HepG2 (cell line): ENCODE results near the gene ZNF839. TPM values are rescaled to one million over a fixed set of nuclear protein-coding genes. Genes with fewer than 3 reads are reported as not detected.

ENCODE experiments used
- BHLHE40 ChIP-seq: IDR thresholded peaks from 2 replicates; pipeline ENCODE4 v1.6.1; 2011; ENCODE audit warnings: low read length, improper control_type of control experiment
- CBX1 ChIP-seq: IDR thresholded peaks from one replicate; pipeline ENCODE4 v1.6.1; 2016; ENCODE audit warnings: antibody characterized with exemption, low read depth
- CENPT ChIP-seq: sonication (generic); formaldehyde crosslinking; IDR thresholded peaks from 2 replicates; pipeline ENCODE4 v1.8.0; 2022; ENCODE audit warnings: low read depth, mild to moderate bottlenecking, moderate library complexity, missing genetic modification reagents
- CHD2 ChIP-seq: IDR thresholded peaks from 2 replicates; pipeline ENCODE4 v1.6.1; 2011; ENCODE audit warnings: low read depth, low read length, improper control_type of control experiment
- JARID2 ChIP-seq: sonication (generic); formaldehyde crosslinking; IDR thresholded peaks from 2 replicates; pipeline ENCODE4 v1.8.1; 2023; ENCODE audit warnings: missing genetic modification reagents, inconsistent platforms; ENCODE audit not compliant: insufficient replicate concordance
- KLF15 ChIP-seq: sonication (generic); formaldehyde crosslinking; IDR thresholded peaks from 2 replicates; pipeline ENCODE4 v1.8.1; 2023; ENCODE audit warnings: borderline replicate concordance, mild to moderate bottlenecking, inconsistent platforms, missing genetic modification reagents, mixed read lengths
- LCORL ChIP-seq, 2 experiments: fragments of 450-650 bp in 1 of 2; sonication (generic) in 1 of 2; formaldehyde crosslinking in 1 of 2; IDR thresholded peaks; 2 replicates each; pipeline versions ENCODE4 v1.5.0 to v1.6.1; 2017 to 2020; ENCODE audit warnings: antibody characterized with exemption in 1 of 2, missing genetic modification reagents in 1 of 2
- MLLT10 ChIP-seq: sonication (generic); formaldehyde crosslinking; IDR thresholded peaks from 2 replicates; pipeline ENCODE4 v1.4.0; 2020; ENCODE audit warnings: missing genetic modification reagents
- PHF21A ChIP-seq: sonication (generic); formaldehyde crosslinking; IDR thresholded peaks from 2 replicates; pipeline ENCODE4 v1.5.0; 2020; ENCODE audit warnings: mild to moderate bottlenecking, missing genetic modification reagents
- RORA ChIP-seq: sonication (generic); formaldehyde crosslinking; IDR thresholded peaks from 2 replicates; pipeline ENCODE4 v1.5.0; 2020; ENCODE audit warnings: mild to moderate bottlenecking, missing genetic modification reagents, moderate library complexity
- THAP11 ChIP-seq: IDR thresholded peaks from 2 replicates; pipeline ENCODE4 v1.6.1; 2016; ENCODE audit warnings: missing biosample characterization, missing genetic modification reagents
- ZNF138 ChIP-seq: sonication (generic); formaldehyde crosslinking; IDR thresholded peaks from 2 replicates; pipeline ENCODE4 v1.5.0; 2020; ENCODE audit warnings: mild to moderate bottlenecking, low read depth, missing genetic modification reagents
- ZNF20 ChIP-seq: sonication (generic); formaldehyde crosslinking; IDR thresholded peaks from 2 replicates; pipeline ENCODE4 v1.4.0; 2020; ENCODE audit warnings: mild to moderate bottlenecking, moderate library complexity, missing genetic modification reagents
- ZNF232 ChIP-seq: sonication (generic); formaldehyde crosslinking; IDR thresholded peaks from 2 replicates; pipeline ENCODE4 v1.4.0; 2020; ENCODE audit warnings: missing genetic modification reagents, borderline replicate concordance
- ZNF282 ChIP-seq: fragments of 450-650 bp; IDR thresholded peaks from 2 replicates; pipeline ENCODE4 v1.6.1; 2018; ENCODE audit not compliant: partially characterized antibody
- ZNF382 ChIP-seq: sonication (generic); formaldehyde crosslinking; IDR thresholded peaks from 2 replicates; pipeline ENCODE4 v1.5.0; 2020; ENCODE audit warnings: missing genetic modification reagents, mild to moderate bottlenecking, borderline replicate concordance
- ZNF383 ChIP-seq: sonication (generic); formaldehyde crosslinking; IDR thresholded peaks from 2 replicates; pipeline ENCODE4 v1.4.0; 2020; ENCODE audit warnings: missing genetic modification reagents, mild to moderate bottlenecking, borderline replicate concordance
- ZNF674 ChIP-seq: sonication (generic); formaldehyde crosslinking; IDR thresholded peaks from 2 replicates; pipeline ENCODE4 v1.5.0; 2020; ENCODE audit warnings: low read depth, mild to moderate bottlenecking, missing genetic modification reagents
- ZNF773 ChIP-seq: sonication (generic); formaldehyde crosslinking; IDR thresholded peaks from 2 replicates; pipeline ENCODE4 v1.4.0; 2020; ENCODE audit warnings: missing genetic modification reagents, borderline replicate concordance
- polyA plus RNA-seq, 8 experiments: library from polyadenylated mRNA; depleted of rRNA in 3 of 8; stranded (reverse) in 7 of 8; unstranded in 1 of 8; fragments of >200 nt; fragmentation: Illumina TruSeq in 4 of 8; extraction: Trizol in 4 of 8; gene quantifications; 2 replicates each; pipeline versions ENCODE4 v1.2.1 to v1.2.3, GENCODE V29; 2011 to 2016; ENCODE audit warnings: low read depth in 4 of 8, missing spikeins in 1 of 8, mixed read lengths in 1 of 8; ENCODE audit not compliant: insufficient read depth in 1 of 8
- total RNA-seq, 5 experiments: library from RNA; depleted of rRNA; stranded (reverse); fragments of >200 nt; fragmentation: Illumina TruSeq; extraction: Trizol; gene quantifications; 2 replicates each; pipeline ENCODE4 v1.2.3, GENCODE V29; 2016; ENCODE audit warnings: low read depth in 1 of 5
- TF ChIP-seq, protein P1 (sequence below): sonication (generic); formaldehyde crosslinking; IDR thresholded peaks from 2 replicates; pipeline ENCODE4 v1.4.0; 2020; ENCODE audit warnings: missing genetic modification reagents
- TF ChIP-seq, protein P2 (sequence below): sonication (generic); formaldehyde crosslinking; IDR thresholded peaks from 2 replicates; pipeline ENCODE4 v1.4.0; 2020; ENCODE audit warnings: missing genetic modification reagents, borderline replicate concordance
- TF ChIP-seq, protein P3 (sequence below): sonication (generic); formaldehyde crosslinking; IDR thresholded peaks from 2 replicates; pipeline ENCODE4 v1.4.0; 2020; ENCODE audit warnings: missing genetic modification reagents

The ZNF839 gene
- total and polyA plus RNA-seq, 2 of the 13 experiments (the other 11 are each of a cell fraction or from before 2014, with no cell fraction given): 11.1 to 12.8 TPM

DNA sequence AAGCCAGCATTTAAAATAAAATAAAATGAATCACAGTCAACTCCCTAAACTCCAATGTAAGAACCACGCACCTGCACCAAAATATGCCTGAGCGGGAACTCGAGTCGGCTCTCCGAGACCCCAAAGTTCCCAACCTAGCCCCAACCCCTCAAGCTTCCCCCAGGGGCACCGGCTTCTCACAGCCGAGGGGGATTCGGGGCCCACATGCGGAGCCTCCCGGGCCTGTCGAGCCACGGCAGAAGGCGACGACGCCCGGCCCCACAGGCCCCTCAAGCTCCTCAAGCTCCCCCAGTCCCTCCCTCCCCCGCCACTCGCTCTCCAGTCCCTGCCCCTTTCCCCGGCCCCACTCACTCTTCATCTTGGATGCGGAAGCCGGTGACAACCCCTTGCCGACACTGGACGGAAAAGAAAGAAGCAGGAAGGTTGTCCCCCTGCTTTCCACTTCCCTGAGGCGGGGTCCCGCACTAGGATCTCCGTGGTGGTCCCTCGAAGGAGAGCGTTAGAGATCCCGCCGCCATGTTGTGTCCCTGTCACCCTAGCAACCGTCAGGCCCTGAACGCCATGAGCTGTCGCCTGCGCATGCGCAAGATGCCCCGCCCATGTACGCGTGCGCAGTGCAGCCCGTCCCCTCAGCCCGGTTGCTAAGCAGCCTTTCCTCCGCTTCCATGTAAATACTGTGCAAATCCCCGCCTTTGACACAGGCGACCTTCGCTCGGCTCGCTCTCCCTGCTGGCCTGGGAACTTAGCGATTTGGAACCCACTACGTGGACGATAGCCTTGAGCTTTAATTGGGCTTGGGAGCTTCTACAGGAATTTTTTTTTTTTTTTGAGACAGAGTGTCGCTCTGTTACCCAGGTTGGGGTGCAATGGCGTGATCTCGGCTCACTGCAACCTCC is 14.7 kb upstream of the ZNF839 start, which contains the start of gene MOK (continued):
- TF ChIP-seq ZNF674 (CRISPR knock-in tag): no peak
- no peak for TF ChIP-seq CHD2
- TF ChIP-seq ZNF138 (CRISPR knock-in tag): no peak
- TF ChIP-seq, protein P1, sequence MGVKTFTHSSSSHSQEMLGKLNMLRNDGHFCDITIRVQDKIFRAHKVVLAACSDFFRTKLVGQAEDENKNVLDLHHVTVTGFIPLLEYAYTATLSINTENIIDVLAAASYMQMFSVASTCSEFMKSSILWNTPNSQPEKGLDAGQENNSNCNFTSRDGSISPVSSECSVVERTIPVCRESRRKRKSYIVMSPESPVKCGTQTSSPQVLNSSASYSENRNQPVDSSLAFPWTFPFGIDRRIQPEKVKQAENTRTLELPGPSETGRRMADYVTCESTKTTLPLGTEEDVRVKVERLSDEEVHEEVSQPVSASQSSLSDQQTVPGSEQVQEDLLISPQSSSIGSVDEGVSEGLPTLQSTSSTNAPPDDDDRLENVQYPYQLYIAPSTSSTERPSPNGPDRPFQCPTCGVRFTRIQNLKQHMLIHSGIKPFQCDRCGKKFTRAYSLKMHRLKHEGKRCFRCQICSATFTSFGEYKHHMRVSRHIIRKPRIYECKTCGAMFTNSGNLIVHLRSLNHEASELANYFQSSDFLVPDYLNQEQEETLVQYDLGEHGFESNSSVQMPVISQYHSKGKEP (CRISPR knock-in tag): no peak
- TF ChIP-seq ZNF382 (CRISPR knock-in tag): no peak
- TF ChIP-seq ZNF773 (CRISPR knock-in tag): no peak
- TF ChIP-seq BHLHE40: no peak
- TF ChIP-seq, protein P2, sequence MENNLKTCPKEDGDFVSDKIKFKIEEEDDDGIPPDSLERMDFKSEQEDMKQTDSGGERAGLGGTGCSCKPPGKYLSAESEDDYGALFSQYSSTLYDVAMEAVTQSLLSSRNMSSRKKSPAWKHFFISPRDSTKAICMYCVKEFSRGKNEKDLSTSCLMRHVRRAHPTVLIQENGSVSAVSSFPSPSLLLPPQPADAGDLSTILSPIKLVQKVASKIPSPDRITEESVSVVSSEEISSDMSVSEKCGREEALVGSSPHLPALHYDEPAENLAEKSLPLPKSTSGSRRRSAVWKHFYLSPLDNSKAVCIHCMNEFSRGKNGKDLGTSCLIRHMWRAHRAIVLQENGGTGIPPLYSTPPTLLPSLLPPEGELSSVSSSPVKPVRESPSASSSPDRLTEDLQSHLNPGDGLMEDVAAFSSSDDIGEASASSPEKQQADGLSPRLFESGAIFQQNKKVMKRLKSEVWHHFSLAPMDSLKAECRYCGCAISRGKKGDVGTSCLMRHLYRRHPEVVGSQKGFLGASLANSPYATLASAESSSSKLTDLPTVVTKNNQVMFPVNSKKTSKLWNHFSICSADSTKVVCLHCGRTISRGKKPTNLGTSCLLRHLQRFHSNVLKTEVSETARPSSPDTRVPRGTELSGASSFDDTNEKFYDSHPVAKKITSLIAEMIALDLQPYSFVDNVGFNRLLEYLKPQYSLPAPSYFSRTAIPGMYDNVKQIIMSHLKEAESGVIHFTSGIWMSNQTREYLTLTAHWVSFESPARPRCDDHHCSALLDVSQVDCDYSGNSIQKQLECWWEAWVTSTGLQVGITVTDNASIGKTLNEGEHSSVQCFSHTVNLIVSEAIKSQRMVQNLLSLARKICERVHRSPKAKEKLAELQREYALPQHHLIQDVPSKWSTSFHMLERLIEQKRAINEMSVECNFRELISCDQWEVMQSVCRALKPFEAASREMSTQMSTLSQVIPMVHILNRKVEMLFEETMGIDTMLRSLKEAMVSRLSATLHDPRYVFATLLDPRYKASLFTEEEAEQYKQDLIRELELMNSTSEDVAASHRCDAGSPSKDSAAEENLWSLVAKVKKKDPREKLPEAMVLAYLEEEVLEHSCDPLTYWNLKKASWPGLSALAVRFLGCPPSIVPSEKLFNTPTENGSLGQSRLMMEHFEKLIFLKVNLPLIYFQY (CRISPR knock-in tag): 0 out of 2 replicates have a peak, but pooled peaks have one; percentile 9
- peak; percentile 67; the same call in 1 of the 2 replicates for TF ChIP-seq THAP11 (CRISPR knock-in tag)
- TF ChIP-seq ZNF282: no peak
- no peak for TF ChIP-seq ZNF383 (CRISPR knock-in tag)
- no peak for TF ChIP-seq RORA (CRISPR knock-in tag)
- TF ChIP-seq ZNF20 (CRISPR knock-in tag): no peak
- peak; percentile 74; the same call in 1 of the 2 replicates for TF ChIP-seq PHF21A
- no peak for TF ChIP-seq ZNF232 (CRISPR knock-in tag)
- 0 out of 2 replicates have a peak, but pooled peaks have one; percentile 44 for TF ChIP-seq LCORL (IDR thresholded peaks at IDR 0.05)
- no peak for TF ChIP-seq LCORL (CRISPR knock-in tag; IDR thresholded peaks at IDR 0.05)
- no peak for TF ChIP-seq CBX1
- TF ChIP-seq, protein P3, sequence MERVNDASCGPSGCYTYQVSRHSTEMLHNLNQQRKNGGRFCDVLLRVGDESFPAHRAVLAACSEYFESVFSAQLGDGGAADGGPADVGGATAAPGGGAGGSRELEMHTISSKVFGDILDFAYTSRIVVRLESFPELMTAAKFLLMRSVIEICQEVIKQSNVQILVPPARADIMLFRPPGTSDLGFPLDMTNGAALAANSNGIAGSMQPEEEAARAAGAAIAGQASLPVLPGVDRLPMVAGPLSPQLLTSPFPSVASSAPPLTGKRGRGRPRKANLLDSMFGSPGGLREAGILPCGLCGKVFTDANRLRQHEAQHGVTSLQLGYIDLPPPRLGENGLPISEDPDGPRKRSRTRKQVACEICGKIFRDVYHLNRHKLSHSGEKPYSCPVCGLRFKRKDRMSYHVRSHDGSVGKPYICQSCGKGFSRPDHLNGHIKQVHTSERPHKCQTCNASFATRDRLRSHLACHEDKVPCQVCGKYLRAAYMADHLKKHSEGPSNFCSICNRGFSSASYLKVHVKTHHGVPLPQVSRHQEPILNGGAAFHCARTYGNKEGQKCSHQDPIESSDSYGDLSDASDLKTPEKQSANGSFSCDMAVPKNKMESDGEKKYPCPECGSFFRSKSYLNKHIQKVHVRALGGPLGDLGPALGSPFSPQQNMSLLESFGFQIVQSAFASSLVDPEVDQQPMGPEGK (CRISPR knock-in tag): no peak
- no peak for TF ChIP-seq CENPT (CRISPR knock-in tag)
- no peak for TF ChIP-seq KLF15 (CRISPR knock-in tag)
- no peak for TF ChIP-seq MLLT10 (CRISPR knock-in tag)
- TF ChIP-seq JARID2 (CRISPR knock-in tag): no peak
